IPS DF 6.9 (cell line): ENCODE measurements around the gene TMA16.

Source experiments
- DNase-seq: peaks from one replicate; pipeline ENCODE4 v3.0.0-alpha.2; 2013; ENCODE audit warnings: low read depth, low spot score
- H3K27ac ChIP-seq: one replicate; pipeline ENCODE4 v1.5.1; 2013; ENCODE audit warnings: low read length, control low read depth
- H3K27me3 ChIP-seq: 2 replicates; pipeline ENCODE4 v1.6.1; 2013; ENCODE audit warnings: mild to moderate bottlenecking, low read length; ENCODE audit not compliant: control insufficient read depth, insufficient read depth
- H3K36me3 ChIP-seq: 2 replicates; pipeline ENCODE4 v1.6.1; 2013; ENCODE audit warnings: low read length; ENCODE audit not compliant: control insufficient read depth, insufficient read depth
- H3K4me1 ChIP-seq: 2 replicates; pipeline ENCODE4 v1.6.1; 2013; ENCODE audit warnings: low read length; ENCODE audit not compliant: control insufficient read depth, insufficient read depth
- H3K4me3 ChIP-seq: 2 replicates; pipeline ENCODE4 v1.5.1; 2013; ENCODE audit warnings: mild to moderate bottlenecking, low read length
- H3K9me3 ChIP-seq: 2 replicates; pipeline ENCODE4 v1.6.1; 2013; ENCODE audit warnings: low read length, inconsistent platforms; ENCODE audit not compliant: control insufficient read depth, insufficient read depth
- WGBS: extraction: QIAGEN DNeasy Blood & Tissue Kit; methylation state at CpG from one replicate; pipeline ENCODE4 v1.1.7; 2013; ENCODE audit warnings: mixed read lengths, missing lambda C conversion rate; ENCODE audit not compliant: insufficient read length, insufficient coverage; 5-methylcytosine and 5-hydroxymethylcytosine counted together

The TMA16 gene

GRCh38 chr4:163558539-163559044 lies 64.1 kb downstream of the TMA16 start:
- H3K4me3 ChIP-seq = no peak overlapping the region
- H3K27me3 ChIP-seq = no peaks in the 10 kb centered on the region
- no peaks in the 10 kb centered on the region for H3K9me3 ChIP-seq
- no CpG with 5 or more reads among the region's 6 CpGs for WGBS
- H3K36me3 ChIP-seq = no peaks in the 10 kb centered on the region
- no peak for DNase-seq
- no peaks in the 10 kb centered on the region for H3K4me1 ChIP-seq
- no peak overlapping the region for H3K27ac ChIP-seq

GRCh38 chr4:163562496-163562895 lies 68.0 kb downstream of the TMA16 start:
- H3K27ac ChIP-seq = no peak overlapping the region
- H3K4me3 ChIP-seq = no peak overlapping the region
- no peaks in the 10 kb centered on the region for H3K27me3 ChIP-seq
- 0 out of 2 replicates have a peak, but pooled peaks cover 1% of the 10 kb centered on the region for H3K4me1 ChIP-seq
- WGBS = no CpG with 5 or more reads among the region's 2 CpGs
- H3K36me3 ChIP-seq = no peaks in the 10 kb centered on the region
- DNase-seq = no peak
- H3K9me3 ChIP-seq = no peaks in the 10 kb centered on the region

- H3K36me3 ChIP-seq = no peaks in the 10 kb centered on the region
- no peak overlapping the region for H3K4me3 ChIP-seq
- H3K9me3 ChIP-seq = no peaks in the 10 kb centered on the region
- 0 out of 2 replicates have a peak, but pooled peaks cover 1% of the 10 kb centered on the region for H3K4me1 ChIP-seq
- no peak overlapping the region for H3K27ac ChIP-seq
- H3K27me3 ChIP-seq = no peaks in the 10 kb centered on the region
- no peak for DNase-seq
- no CpG with 5 or more reads among the region's 6 CpGs for WGBS
Measured at GRCh38 chr4:163563592-163563991, 69.1 kb downstream of the TMA16 start.

DNA sequence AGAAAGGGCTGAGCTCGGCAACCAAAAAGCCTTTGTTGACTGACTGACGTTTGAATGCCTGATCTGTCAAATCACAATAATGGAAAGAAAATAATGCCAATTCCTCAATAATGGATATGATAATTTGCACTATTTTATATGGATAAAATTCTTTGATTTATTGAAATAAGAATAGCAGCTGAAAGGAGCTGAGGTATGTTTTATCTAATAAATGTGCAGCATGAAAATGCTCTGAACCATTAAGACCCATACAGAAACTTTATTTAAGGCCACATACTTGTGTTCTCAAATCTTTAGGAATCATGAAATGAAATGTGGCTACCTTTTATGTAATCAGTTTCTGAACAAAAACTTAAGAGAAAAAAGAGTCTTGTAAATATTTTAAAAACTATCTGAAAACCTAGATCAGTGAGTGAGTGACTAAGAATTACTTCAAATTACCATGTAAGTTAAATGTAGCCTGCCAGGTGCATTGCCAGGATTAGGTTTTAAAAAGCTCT lies 69.8 kb downstream of the TMA16 start:
- H3K27ac ChIP-seq = no peak overlapping the region
- DNase-seq = no peak
- H3K36me3 ChIP-seq = no peaks in the 10 kb centered on the region
- WGBS = no CpG with 5 or more reads among the region's 2 CpGs
- no peaks in the 10 kb centered on the region for H3K9me3 ChIP-seq
- H3K4me3 ChIP-seq = no peak overlapping the region
- H3K4me1 ChIP-seq = 0 out of 2 replicates have a peak, but pooled peaks cover 1% of the 10 kb centered on the region
- H3K27me3 ChIP-seq = no peaks in the 10 kb centered on the region

DNA sequence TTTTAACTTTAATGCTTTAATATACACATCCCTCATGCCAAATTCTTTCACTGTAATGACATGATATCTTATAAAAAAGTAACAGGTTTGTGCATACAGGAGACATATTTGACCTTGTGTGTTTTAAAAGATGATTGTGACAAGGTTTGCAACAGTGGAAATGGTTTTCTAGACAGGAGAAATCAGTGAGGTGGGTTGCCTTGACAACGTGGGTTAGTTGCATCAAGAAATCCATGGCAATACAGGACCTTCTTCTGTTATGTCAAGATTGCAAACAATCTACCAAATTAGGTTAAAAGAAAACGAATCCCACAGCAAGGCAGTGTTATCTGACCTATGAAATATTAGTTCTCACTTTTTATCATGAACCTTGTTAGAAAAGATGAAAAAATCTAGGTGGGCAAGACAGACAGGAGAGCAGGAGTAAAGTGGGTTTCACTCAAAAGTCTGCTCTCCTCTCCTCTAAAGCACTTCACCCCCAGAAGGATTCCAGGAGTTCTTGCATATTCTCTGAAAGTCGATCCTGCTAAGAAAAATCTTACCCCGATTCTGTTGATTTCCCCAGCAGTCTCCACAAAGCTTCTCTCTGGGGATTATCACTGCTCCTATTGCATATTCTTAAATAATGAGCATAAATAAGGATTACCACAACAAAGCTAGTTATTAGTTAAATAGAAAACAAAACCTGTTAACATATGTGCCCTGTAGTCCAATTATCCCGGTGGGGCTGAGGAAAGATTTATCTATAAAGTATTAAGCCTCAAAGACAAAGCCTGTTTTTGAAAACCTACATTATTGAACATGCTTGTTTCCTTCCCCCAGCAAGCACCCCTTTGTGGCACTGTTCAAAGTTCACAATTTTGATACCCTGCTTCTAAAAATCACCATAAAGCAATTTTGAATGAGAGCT lies 71.0 kb downstream of the TMA16 start:
- no peaks in the 10 kb centered on the region for H3K27me3 ChIP-seq
- no peaks in the 10 kb centered on the region for H3K36me3 ChIP-seq
- H3K27ac ChIP-seq = no peak overlapping the region
- H3K9me3 ChIP-seq = no peaks in the 10 kb centered on the region
- WGBS = no CpG with 5 or more reads among the region's 5 CpGs
- no peak for DNase-seq
- no peak overlapping the region for H3K4me3 ChIP-seq
- H3K4me1 ChIP-seq = 0 out of 2 replicates have a peak, but pooled peaks cover 1% of the 10 kb centered on the region

DNA sequence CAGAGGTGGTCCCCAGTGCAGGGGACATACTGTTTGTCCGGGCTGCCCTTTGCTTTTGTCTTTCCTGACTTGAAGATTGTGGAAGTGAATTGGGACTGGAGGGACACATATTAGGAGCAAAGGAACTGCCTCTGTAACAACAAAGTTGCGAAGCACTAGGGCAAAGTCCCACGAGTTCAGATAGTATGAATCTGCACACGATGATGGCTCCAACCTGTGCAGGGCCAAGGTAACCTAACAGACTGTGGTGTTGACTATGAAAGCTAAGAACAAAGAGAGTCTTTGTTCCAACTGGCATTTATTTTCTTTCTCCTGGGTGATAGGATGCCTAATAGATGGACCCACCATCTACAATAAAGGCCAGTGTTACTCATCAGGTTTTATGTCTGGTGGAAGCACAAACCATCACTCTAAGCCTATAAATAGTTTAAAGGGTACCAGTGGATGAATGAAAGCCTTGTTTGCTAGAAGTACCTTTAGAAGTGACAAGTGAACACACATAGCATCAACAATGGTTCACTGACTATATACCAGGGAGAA lies 71.8 kb downstream of the TMA16 start:
- Histone ChIP-seq H3K27ac (no peak overlapping the region), H3K9me3 (no peaks in the 10 kb centered on the region), H3K4me1 (0 out of 2 replicates have a peak, but pooled peaks cover 1% of the 10 kb centered on the region), H3K27me3 (no peaks in the 10 kb centered on the region), H3K4me3 (no peak overlapping the region), H3K36me3 (no peaks in the 10 kb centered on the region)
- WGBS = no CpG with 5 or more reads among the region's 4 CpGs
- DNase-seq = no peak

DNA sequence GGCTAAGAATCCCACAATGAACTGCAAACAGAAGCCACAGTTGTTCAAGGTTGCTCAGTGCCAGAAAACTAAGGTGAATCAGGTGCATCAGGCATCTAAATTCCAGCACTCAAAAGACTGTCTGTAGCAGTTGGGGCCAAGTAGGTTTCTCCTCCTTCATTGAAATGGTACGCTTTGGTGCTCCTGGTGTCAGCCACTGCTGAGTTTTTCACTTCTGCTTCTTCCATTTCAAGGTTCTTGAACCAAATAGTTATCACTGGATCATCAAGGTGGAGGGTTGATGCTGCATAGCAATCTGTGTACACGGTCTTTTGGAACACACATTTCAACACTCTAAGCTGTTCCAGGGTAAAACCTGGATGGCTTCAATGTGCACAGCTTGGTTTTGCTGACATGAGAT lies 74.4 kb downstream of the TMA16 start:
- H3K27ac ChIP-seq = no peak overlapping the region
- H3K36me3 ChIP-seq = no peaks in the 10 kb centered on the region
- DNase-seq = no peak
- no CpG with 5 or more reads among the region's 2 CpGs for WGBS
- H3K27me3 ChIP-seq = no peaks in the 10 kb centered on the region
- 0 out of 2 replicates have a peak, but pooled peaks cover 1% of the 10 kb centered on the region for H3K4me1 ChIP-seq
- no peak overlapping the region for H3K4me3 ChIP-seq
- H3K9me3 ChIP-seq = no peaks in the 10 kb centered on the region
